ENCODE data around the gene PRUNE1.

GRCh38 chr1:150997949-150998348 lies 10.3 kb upstream of the PRUNE1 start:
- TF ChIP-seq CTCF (IDR thresholded peaks at IDR 0.05) (no peak), POLR2A (IDR thresholded peaks at IDR 0.05) (no peak)

All from thyroid gland (tissue), 4 donors.